ENCODE measurements around the gene PWWP2A. TPM values are rescaled to one million over a fixed set of nuclear protein-coding genes. Genes with fewer than 3 reads are reported as not detected.

PWWP2A gene
- total and polyA plus RNA-seq, 2 of the 4 experiments (the other 2 are of a cell fraction) = 8.8 to 12.5 TPM

DNA sequence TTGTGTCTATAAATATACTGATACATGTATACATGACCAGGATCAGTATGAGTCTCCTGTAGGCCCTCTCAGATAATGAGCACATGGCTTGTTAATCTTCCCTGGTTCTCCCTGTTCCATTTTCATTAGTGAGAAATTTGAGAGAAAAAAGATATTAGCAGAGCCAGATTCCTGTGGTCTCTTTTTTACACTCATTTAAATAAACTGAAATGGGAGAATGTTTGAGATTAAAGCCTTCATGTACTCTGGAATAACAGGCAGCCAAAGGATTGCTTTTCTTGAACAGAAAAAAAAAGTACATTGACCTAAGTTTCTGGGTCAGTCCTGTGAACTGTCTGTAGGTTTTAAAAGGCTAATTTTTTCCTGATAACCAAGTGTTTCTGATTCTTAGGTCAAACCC is 44.2 kb downstream of the PWWP2A start:
- no peak overlapping the region for H3K4me3 ChIP-seq (ENCODE audit: insufficient read depth, low read depth, low read length)
- intact Hi-C loops (cut with micrococcal nuclease) = loop anchor here (5.0 kb wide), 1 partner anchor 33 kb away; no protein-coding TSS in a partner anchor
- H4K91ac ChIP-seq (ENCODE audit: insufficient read depth, low read depth, low read length) = no peak overlapping the region
- no peak overlapping the region for H3K18ac ChIP-seq (ENCODE audit: low read depth, low read length)
- no peak overlapping the region for H3K4me2 ChIP-seq (ENCODE audit: low read depth, low read length)
- dilution Hi-C loops (cut with HindIII; ENCODE audit: low sequenced_read_pairs, unreplicated experiment) = no loop called here
- ChIA-PET CTCF (interaction anchor here (1.0 kb wide), 1 partner anchor 10 kb away, joined by 3 read pairs; no protein-coding TSS in a partner anchor), POLR2A (ENCODE audit: unreplicated experiment) (no interaction called here)
- peaks cover 6 to 8% of the 10 kb centered on the region in 2 experiments for H3K79me1 ChIP-seq (ENCODE audit: low read depth in 1 of 2, low read length in 2 of 2)
- no peaks in the 10 kb centered on the region for H3K9me3 ChIP-seq (ENCODE audit: control insufficient read depth, insufficient read depth, low read length)
- H4K20me1 ChIP-seq (ENCODE audit: insufficient read depth, low read length) = no peaks in the 10 kb centered on the region
- 0 out of 2 replicates have a peak overlapping the region, but pooled peaks have one; percentile 14 for H3K14ac ChIP-seq (replicated peaks; ENCODE audit: low read depth, low read length)
- H2BK20ac ChIP-seq (ENCODE audit: low read depth, low read length) = no peak overlapping the region
- H2AK5ac ChIP-seq (ENCODE audit: low read depth, low read length) = no peak overlapping the region
- H3K4me1 ChIP-seq (ENCODE audit: control insufficient read depth, insufficient read depth, low read length) = peaks cover 5% of the 10 kb centered on the region
- no peaks in the 10 kb centered on the region for H3K27me3 ChIP-seq (ENCODE audit: control insufficient read depth, insufficient read depth, low read length)
- DNase-seq (peak; percentile 36), ATAC-seq (ENCODE audit: low read depth) (peak; percentile 67)
- H2BK5ac ChIP-seq (ENCODE audit: low read depth, low read length, poor library complexity, severe bottlenecking) = no peak overlapping the region
- H2BK15ac ChIP-seq (ENCODE audit: low read depth, low read length) = no peak overlapping the region
- no peak overlapping the region for H4K8ac ChIP-seq (ENCODE audit: low read depth in 2 of 2, low read length in 2 of 2)
- no peak overlapping the region for H2BK120ac ChIP-seq (ENCODE audit: low read depth, low read length)
- no peak for TF ChIP-seq RFX5 (IDR thresholded peaks at IDR 0.05; ENCODE audit: low read depth, low read length)
- TF ChIP-seq SMC3 (IDR thresholded peaks at IDR 0.05; ENCODE audit: low read depth, low read length) = no peak
- no peak for TF ChIP-seq CEBPB (IDR thresholded peaks at IDR 0.05; ENCODE audit: low read depth, low read length)
- TF ChIP-seq, protein P1, sequence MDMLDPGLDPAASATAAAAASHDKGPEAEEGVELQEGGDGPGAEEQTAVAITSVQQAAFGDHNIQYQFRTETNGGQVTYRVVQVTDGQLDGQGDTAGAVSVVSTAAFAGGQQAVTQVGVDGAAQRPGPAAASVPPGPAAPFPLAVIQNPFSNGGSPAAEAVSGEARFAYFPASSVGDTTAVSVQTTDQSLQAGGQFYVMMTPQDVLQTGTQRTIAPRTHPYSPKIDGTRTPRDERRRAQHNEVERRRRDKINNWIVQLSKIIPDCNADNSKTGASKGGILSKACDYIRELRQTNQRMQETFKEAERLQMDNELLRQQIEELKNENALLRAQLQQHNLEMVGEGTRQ (IDR thresholded peaks at IDR 0.05; ENCODE audit: low read depth, low read length) = no peak
- TF ChIP-seq MAFK (IDR thresholded peaks at IDR 0.05; ENCODE audit: low read depth, low read length) = no peak
- no peak for TF ChIP-seq FOS (IDR thresholded peaks at IDR 0.05; ENCODE audit: low read depth, low read length)
- TF ChIP-seq BHLHE40 (IDR thresholded peaks at IDR 0.05; ENCODE audit: low read depth, low read length) = no peak
- TF ChIP-seq CHD1 (IDR thresholded peaks at IDR 0.05; ENCODE audit: low read depth, low read length) = no peak
- H2AFZ ChIP-seq (replicated peaks; ENCODE audit: low read length, poor library complexity) = no peak overlapping the region
- H3K9me1 ChIP-seq (ENCODE audit: insufficient read depth, low read length) = no peaks in the 10 kb centered on the region
- no peak overlapping the region for H3K27ac ChIP-seq (ENCODE audit: insufficient read depth, low read length)
- H4K5ac ChIP-seq (ENCODE audit: low read depth, low read length) = no peak overlapping the region
- BruUV-seq (replicated peaks) = no TSS peak
- in situ Hi-C loops (cut with MboI; ENCODE audit: low sequenced_read_pairs) = no loop called here
- H3K23ac ChIP-seq (ENCODE audit: low read depth, low read length) = no peak overlapping the region; the same call in 1 of the 2 replicates
- no peak overlapping the region for H2AK9ac ChIP-seq (replicated peaks; ENCODE audit: low read depth, low read length, poor library complexity)
- H3K36me3 ChIP-seq (ENCODE audit: control insufficient read depth, insufficient read depth, low read length) = peaks cover 6% of the 10 kb centered on the region
- no peak overlapping the region for H3K4ac ChIP-seq (ENCODE audit: low read depth, low read length)
- no peak overlapping the region for H3K56ac ChIP-seq (ENCODE audit: extremely low read depth, insufficient read depth, low read length)
- no peak overlapping the region for H3K9ac ChIP-seq (ENCODE audit: low read depth, low read length)

Data from IMR-90 (cell line).